NCI-H187 treated with DMSO at 0.1 percent for 48 hours (cell line): Measurements from ENCODE around the gene DNASE1L1.

Experiments used
- DNase-seq: peaks from one replicate; lab custom pipeline; 2025; lab: John Stamatoyannopoulos, UW

Gene DNASE1L1

GRCh38 chrX:154436374-154436982 lies 27.4 kb upstream of the DNASE1L1 start:
- DNase-seq, result no peak

- no peak for DNase-seq
Observed at GRCh38 chrX:154435171-154435733, 26.2 kb upstream of the DNASE1L1 start.

GRCh38 chrX:154434394-154435168 lies 25.5 kb upstream of the DNASE1L1 start:
- DNase-seq, result no peak

GRCh38 chrX:154433605-154434004 lies 24.6 kb upstream of the DNASE1L1 start:
- DNase-seq, result no peak

GRCh38 chrX:154432210-154432609 lies 23.2 kb upstream of the DNASE1L1 start:
- no peak for DNase-seq

- no peak for DNase-seq
Observed at GRCh38 chrX:154431341-154431740, 22.3 kb upstream of the DNASE1L1 start.

- no peak for DNase-seq
Observed at GRCh38 chrX:154430916-154431315, 21.9 kb upstream of the DNASE1L1 start.

- DNase-seq, result no peak
Observed at GRCh38 chrX:154430479-154430878, 21.4 kb upstream of the DNASE1L1 start.

GRCh38 chrX:154429711-154430110 lies 20.7 kb upstream of the DNASE1L1 start:
- DNase-seq, result no peak

GRCh38 chrX:154428176-154429171 lies 19.4 kb upstream of the DNASE1L1 start, which contains the start of gene ATP6AP1:
Gene ATP6AP1, plus strand, starts transcription at chrX:154428677. Its CDS starts 16 bp downstream, at chrX:154428693.
- DNase-seq, result peak; percentile 96

- DNase-seq, result no peak
Observed at GRCh38 chrX:154426916-154427770, 18.1 kb upstream of the DNASE1L1 start.

- no peak for DNase-seq
Observed at GRCh38 chrX:154420402-154420756, 11.3 kb upstream of the DNASE1L1 start.

- no peak for DNase-seq
Observed at GRCh38 chrX:154419688-154420401, 10.8 kb upstream of the DNASE1L1 start.

- no peak for DNase-seq
Observed at GRCh38 chrX:154419189-154419588, 10.1 kb upstream of the DNASE1L1 start.

- DNase-seq, result no peak
Observed at GRCh38 chrX:154417157-154417556, 8.1 kb upstream of the DNASE1L1 start.

- DNase-seq, result no peak
Observed at GRCh38 chrX:154413142-154413541, 4.1 kb upstream of the DNASE1L1 start.

- DNase-seq, result no peak
Observed at GRCh38 chrX:154412468-154412867, 3.4 kb upstream of the DNASE1L1 start.

GRCh38 chrX:154411981-154412340 lies 2.9 kb upstream of the DNASE1L1 start:
- DNase-seq, result peak; percentile 23

- no peak for DNase-seq
Observed at GRCh38 chrX:154408659-154409221, 314 bp downstream of the DNASE1L1 start.

GRCh38 chrX:154404625-154405192 lies 4.3 kb downstream of the DNASE1L1 start:
- no peak for DNase-seq
